ENCODE measurements around the gene PRR33. TPM values are rescaled to one million over a fixed set of nuclear protein-coding genes. Genes with fewer than 3 reads are reported as not detected.

Gene PRR33
- total and polyA plus RNA-seq, 2 donors (not counting 1 experiment from before 2014, with no cell fraction given): not detected

- H3K4me1 ChIP-seq (ENCODE audit: control insufficient read depth, extremely low read depth, insufficient read depth, low read length): no peaks in the 10 kb centered on the region
- no peak overlapping the region for H3K27ac ChIP-seq (ENCODE audit: insufficient read depth, low read length)
- H3K36me3 ChIP-seq (ENCODE audit: control insufficient read depth, insufficient read depth, low read length): no peaks in the 10 kb centered on the region
- no peak overlapping the region for H2AFZ ChIP-seq (ENCODE audit: low read length)
- H3K9me3 ChIP-seq (ENCODE audit: control insufficient read depth, insufficient read depth, low read depth, low read length): no peaks in the 10 kb centered on the region
- no peak overlapping the region for H3K4me3 ChIP-seq (replicated peaks in 1 of 4; ENCODE audit: control extremely low read depth in 1 of 4, insufficient read depth in 1 of 4, low read depth in 3 of 4, low read length in 4 of 4)
- TF ChIP-seq CTCF (conservative IDR thresholded peaks at IDR 0.05 in 1 of 2, IDR thresholded peaks at IDR 0.05 in 1 of 2; ENCODE audit: low read depth in 1 of 2, low read length in 2 of 2): no peak
- no peak for TF ChIP-seq EZH2 (IDR thresholded peaks at IDR 0.05; ENCODE audit: low read length, missing control alignments)
- H3K27me3 ChIP-seq (ENCODE audit: control insufficient read depth, insufficient read depth, low read length): no peaks in the 10 kb centered on the region
- DNase-seq (ENCODE audit: low read depth in 2 of 2): no peak
- no peak overlapping the region for H3K9ac ChIP-seq (ENCODE audit: insufficient read depth, low read length)
- H3K79me2 ChIP-seq (ENCODE audit: control insufficient read depth, insufficient read depth, low read length): no peaks in the 10 kb centered on the region
- no peaks in the 10 kb centered on the region for H4K20me1 ChIP-seq (ENCODE audit: control insufficient read depth, extremely low read depth, insufficient read depth, low read length)
- no peak overlapping the region for H3K4me2 ChIP-seq (ENCODE audit: extremely low read depth, insufficient read depth, low read length)
Measured at GRCh38 chr11:1840780-1841480, 50.8 kb downstream of the PRR33 start.

DNA sequence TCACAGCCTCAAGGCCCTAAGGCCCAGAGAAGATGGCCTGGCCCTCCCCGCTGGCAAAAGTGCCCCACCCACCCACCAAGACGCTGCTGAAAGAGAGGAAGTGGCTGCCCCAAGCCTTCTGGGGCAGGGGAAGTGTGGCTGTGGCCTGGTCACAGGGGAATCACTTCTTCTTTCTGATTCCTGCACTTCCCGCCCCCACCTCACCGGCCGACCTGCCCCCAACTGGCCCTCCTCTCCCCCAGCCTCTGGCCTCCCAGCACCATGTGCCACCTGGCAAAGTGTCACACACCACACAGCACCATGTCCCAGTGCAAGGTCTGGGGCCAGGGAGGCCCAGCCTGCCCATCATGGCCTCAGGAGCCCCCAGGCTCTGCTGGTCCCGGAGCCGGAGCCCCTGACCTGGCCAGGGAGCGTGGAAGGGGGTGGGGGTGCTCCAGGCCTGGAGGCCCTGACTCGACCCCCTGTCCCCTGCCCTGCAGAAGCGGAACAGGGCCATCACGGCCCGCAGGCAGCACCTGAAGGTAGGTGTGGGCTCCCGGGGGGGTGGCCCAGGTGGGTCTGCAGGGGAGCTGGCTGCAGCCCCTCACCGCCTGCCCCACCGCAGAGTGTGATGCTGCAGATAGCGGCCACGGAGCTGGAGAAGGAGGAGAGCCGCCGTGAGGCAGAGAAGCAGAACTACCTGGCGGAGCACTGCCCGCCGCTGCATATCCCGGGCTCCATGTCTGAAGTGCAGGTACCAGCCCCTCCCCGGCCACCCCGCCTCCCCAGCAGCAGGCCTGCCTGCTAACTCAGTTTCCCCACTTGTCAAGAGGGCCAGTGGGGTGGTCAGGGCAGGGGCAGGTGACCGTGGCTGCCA, 51.5 kb downstream of the PRR33 start:
- TF ChIP-seq CTCF (conservative IDR thresholded peaks at IDR 0.05 in 1 of 2, IDR thresholded peaks at IDR 0.05 in 1 of 2; ENCODE audit: low read depth in 1 of 2, low read length in 2 of 2): no peak
- H3K79me2 ChIP-seq (ENCODE audit: control insufficient read depth, insufficient read depth, low read length): no peaks in the 10 kb centered on the region
- no peaks in the 10 kb centered on the region for H3K4me1 ChIP-seq (ENCODE audit: control insufficient read depth, extremely low read depth, insufficient read depth, low read length)
- H2AFZ ChIP-seq (ENCODE audit: low read length): no peak overlapping the region
- no peak overlapping the region for H3K27ac ChIP-seq (ENCODE audit: insufficient read depth, low read length)
- H3K36me3 ChIP-seq (ENCODE audit: control insufficient read depth, insufficient read depth, low read length): no peaks in the 10 kb centered on the region
- H3K9ac ChIP-seq (ENCODE audit: insufficient read depth, low read length): no peak overlapping the region
- H3K27me3 ChIP-seq (ENCODE audit: control insufficient read depth, insufficient read depth, low read length): no peaks in the 10 kb centered on the region
- DNase-seq (ENCODE audit: low read depth in 2 of 2): no peak
- no peaks in the 10 kb centered on the region for H3K9me3 ChIP-seq (ENCODE audit: control insufficient read depth, insufficient read depth, low read depth, low read length)
- no peak overlapping the region for H3K4me2 ChIP-seq (ENCODE audit: extremely low read depth, insufficient read depth, low read length)
- H3K4me3 ChIP-seq (replicated peaks in 1 of 4; ENCODE audit: control extremely low read depth in 1 of 4, insufficient read depth in 1 of 4, low read depth in 3 of 4, low read length in 4 of 4): no peak overlapping the region
- no peaks in the 10 kb centered on the region for H4K20me1 ChIP-seq (ENCODE audit: control insufficient read depth, extremely low read depth, insufficient read depth, low read length)

DNA sequence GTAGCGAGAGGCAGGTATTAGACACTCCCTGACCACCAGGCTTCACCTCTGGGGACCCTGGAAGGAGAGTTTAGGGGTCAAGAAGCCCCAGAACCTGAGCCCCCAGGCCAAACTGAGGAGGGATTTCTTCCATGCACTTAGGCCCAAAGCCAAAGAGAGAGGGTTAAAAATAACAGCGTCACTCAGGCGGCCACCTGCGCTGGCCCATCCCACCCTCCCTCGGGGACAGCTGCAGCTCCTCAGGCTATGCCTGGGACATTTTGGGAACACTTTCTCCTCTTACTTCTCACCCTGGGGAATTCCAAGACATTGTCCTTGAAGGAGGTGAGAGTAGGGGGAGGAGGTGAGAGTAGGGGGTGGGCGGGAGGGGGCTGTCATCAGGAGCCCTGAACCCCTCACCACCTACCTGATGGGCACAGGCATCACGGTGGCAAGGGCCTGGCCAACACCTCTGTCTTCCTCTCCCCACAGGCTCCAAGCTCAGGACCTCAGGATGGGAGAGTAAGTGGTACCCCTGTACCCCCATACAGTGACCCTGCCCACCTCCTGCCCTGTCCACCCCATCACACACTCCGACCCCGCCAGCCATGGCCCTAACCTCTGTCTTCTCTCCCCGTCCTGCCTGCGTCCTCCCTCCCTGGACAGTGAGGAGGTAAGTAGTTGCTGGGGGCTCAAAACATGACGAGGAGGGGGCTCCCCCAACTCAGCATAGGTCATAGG, 52.3 kb downstream of the PRR33 start:
- no peaks in the 10 kb centered on the region for H3K9me3 ChIP-seq (ENCODE audit: control insufficient read depth, insufficient read depth, low read depth, low read length)
- H3K9ac ChIP-seq (ENCODE audit: insufficient read depth, low read length): no peak overlapping the region
- H3K4me2 ChIP-seq (ENCODE audit: extremely low read depth, insufficient read depth, low read length): no peak overlapping the region
- no peaks in the 10 kb centered on the region for H3K36me3 ChIP-seq (ENCODE audit: control insufficient read depth, insufficient read depth, low read length)
- H2AFZ ChIP-seq (ENCODE audit: low read length): no peak overlapping the region
- no peak for DNase-seq (ENCODE audit: low read depth in 2 of 2)
- no peaks in the 10 kb centered on the region for H3K4me1 ChIP-seq (ENCODE audit: control insufficient read depth, extremely low read depth, insufficient read depth, low read length)
- no peak for TF ChIP-seq EZH2 (IDR thresholded peaks at IDR 0.05; ENCODE audit: low read length, missing control alignments)
- TF ChIP-seq CTCF (conservative IDR thresholded peaks at IDR 0.05 in 1 of 2, IDR thresholded peaks at IDR 0.05 in 1 of 2; ENCODE audit: low read depth in 1 of 2, low read length in 2 of 2): no peak
- H3K4me3 ChIP-seq (replicated peaks in 1 of 4; ENCODE audit: control extremely low read depth in 1 of 4, insufficient read depth in 1 of 4, low read depth in 3 of 4, low read length in 4 of 4): no peak overlapping the region
- H4K20me1 ChIP-seq (ENCODE audit: control insufficient read depth, extremely low read depth, insufficient read depth, low read length): no peaks in the 10 kb centered on the region
- no peak overlapping the region for H3K27ac ChIP-seq (ENCODE audit: insufficient read depth, low read length)
- H3K79me2 ChIP-seq (ENCODE audit: control insufficient read depth, insufficient read depth, low read length): no peaks in the 10 kb centered on the region
- H3K27me3 ChIP-seq (ENCODE audit: control insufficient read depth, insufficient read depth, low read length): no peaks in the 10 kb centered on the region

Measured in fibroblast of lung (primary cell).